Stimulated activated naive CD4-positive, alpha-beta T cell treated with Interleukin-2 at 50 U/mL for 16 hours (primary cell): ENCODE results near the gene LMNTD1.
"Not testable (repeated sequence)": the region's sequence is repeated elsewhere in the genome, so short reads cannot be mapped to it uniquely, and the experiment has no call there.

Source experiments
- DNase-seq: peaks from one replicate; lab custom pipeline; 2025; lab: John Stamatoyannopoulos, UW

LMNTD1 gene

GRCh38 chr12:25491396-25492325 is 61.4 kb downstream of the LMNTD1 start:
- DNase-seq: no peak

- not testable (repeated sequence) for DNase-seq
These were observed 63.9 kb downstream of the LMNTD1 start for GRCh38 chr12:25488956-25489870.

- DNase-seq: no peak
These were observed 70.5 kb downstream of the LMNTD1 start for GRCh38 chr12:25482625-25483024.

GRCh38 chr12:25480145-25480544 is 72.9 kb downstream of the LMNTD1 start:
- DNase-seq: no peak

GRCh38 chr12:25477217-25477616 is 75.9 kb downstream of the LMNTD1 start:
- DNase-seq: no peak

- DNase-seq: no peak
These were observed 80.6 kb downstream of the LMNTD1 start for GRCh38 chr12:25472453-25472852.

GRCh38 chr12:25469861-25470260 is 83.2 kb downstream of the LMNTD1 start:
- DNase-seq: no peak

- no peak for DNase-seq
These were observed 83.7 kb downstream of the LMNTD1 start for GRCh38 chr12:25469368-25469767.

GRCh38 chr12:25463521-25463920 is 89.6 kb downstream of the LMNTD1 start:
- DNase-seq: no peak

GRCh38 chr12:25463005-25463404 is 90.1 kb downstream of the LMNTD1 start:
- DNase-seq: no peak

- DNase-seq: no peak
These were observed 93.5 kb downstream of the LMNTD1 start for GRCh38 chr12:25459541-25459951.

- no peak for DNase-seq
These were observed 95.0 kb downstream of the LMNTD1 start for GRCh38 chr12:25458047-25458552.

GRCh38 chr12:25456474-25456873 is 96.6 kb downstream of the LMNTD1 start:
- no peak for DNase-seq

GRCh38 chr12:25455696-25456095 is 97.4 kb downstream of the LMNTD1 start:
- no peak for DNase-seq

GRCh38 chr12:25449007-25449406 is 104.1 kb downstream of the LMNTD1 start:
- no peak for DNase-seq

GRCh38 chr12:25447046-25447445 is 106.0 kb downstream of the LMNTD1 start:
- DNase-seq: no peak

- DNase-seq: no peak
These were observed 114.4 kb downstream of the LMNTD1 start for GRCh38 chr12:25438638-25439037.

GRCh38 chr12:25436206-25437030 is 116.7 kb downstream of the LMNTD1 start:
- DNase-seq: no peak

GRCh38 chr12:25435431-25435830 is 117.7 kb downstream of the LMNTD1 start:
- no peak for DNase-seq

GRCh38 chr12:25434515-25434914 is 118.6 kb downstream of the LMNTD1 start:
- no peak for DNase-seq

GRCh38 chr12:25433581-25434325 is 119.3 kb downstream of the LMNTD1 start:
- no peak for DNase-seq
